GM23338 (cell line): Measurements from ENCODE around the gene LSM3. TPM values are rescaled to one million over a fixed set of nuclear protein-coding genes. Genes with fewer than 3 reads are reported as not detected.

Experiments used
- ATAC-seq: fragments of 200-7000 bp; cut with Tn5 transposase; 3 replicates; pipeline ENCODE4 v1.9.1; 2020
- DNase-seq: peaks from one replicate; pipeline ENCODE4 v3.0.0-alpha.2; 2015; ENCODE audit warnings: low spot score
- H2AFZ ChIP-seq: fragments of 200-600 bp; sonication (generic); 2 replicates; pipeline ENCODE4 v1.8.0; 2016; ENCODE audit warnings: antibody characterized with exemption, mild to moderate bottlenecking, moderate library complexity
- H3F3A ChIP-seq: fragments of 200-600 bp; sonication (generic); replicated peaks from 2 replicates; pipeline ENCODE4 v1.8.0; 2017; ENCODE audit warnings: antibody characterized with exemption, mixed run types, low read depth
- H3K27ac ChIP-seq: fragments of 200-600 bp; sonication (generic); 2 replicates; pipeline ENCODE4 v1.6.1; 2016; ENCODE audit warnings: low read depth
- H3K27me3 ChIP-seq: fragments of 200-600 bp; sonication (generic); 2 replicates; pipeline ENCODE4 v1.8.0; 2016; ENCODE audit warnings: mild to moderate bottlenecking, mixed run types, moderate library complexity; ENCODE audit not compliant: insufficient read depth
- H3K36me3 ChIP-seq: fragments of 200-600 bp; sonication (generic); 2 replicates; pipeline ENCODE4 v1.8.0; 2016; ENCODE audit warnings: mild to moderate bottlenecking; ENCODE audit not compliant: insufficient read depth
- H3K4me1 ChIP-seq: fragments of 200-600 bp; sonication (generic); 2 replicates; pipeline ENCODE4 v1.8.0; 2016; ENCODE audit warnings: mild to moderate bottlenecking, moderate library complexity; ENCODE audit not compliant: insufficient read depth
- H3K4me2 ChIP-seq: fragments of 200-600 bp; sonication (generic); 2 replicates; pipeline ENCODE4 v1.7.1; 2017; ENCODE audit warnings: mixed run types
- H3K4me3 ChIP-seq: fragments of 200-600 bp; sonication (generic); 2 replicates; pipeline ENCODE4 v1.6.1; 2016; ENCODE audit warnings: mixed run types
- H3K79me2 ChIP-seq: fragments of 200-600 bp; sonication (generic); replicated peaks from 2 replicates; pipeline ENCODE4 v1.8.0; 2017; ENCODE audit warnings: mild to moderate bottlenecking; ENCODE audit not compliant: insufficient read depth
- H3K9me2 ChIP-seq: fragments of 200-600 bp; sonication (generic); 2 replicates; pipeline ENCODE4 v1.8.0; 2017; ENCODE audit not compliant: insufficient read depth
- H4K20me1 ChIP-seq: fragments of 200-600 bp; sonication (generic); replicated peaks from 2 replicates; pipeline ENCODE4 v1.8.0; 2017; ENCODE audit warnings: mild to moderate bottlenecking; ENCODE audit not compliant: insufficient read depth
- H3K27ac Mint-ChIP-seq: 2 replicates; pipeline ENCODE4 v1.8.0; 2020; ENCODE audit warnings: inconsistent platforms, mild to moderate bottlenecking, moderate library complexity, mixed read lengths
- H3K27me3 Mint-ChIP-seq: 3 replicates; pipeline ENCODE4 v1.8.0; 2022; ENCODE audit warnings: low read depth, mild to moderate bottlenecking, moderate library complexity, mixed read lengths, inconsistent platforms; ENCODE audit not compliant: insufficient read depth, poor library complexity
- H3K36me3 Mint-ChIP-seq: 3 replicates; pipeline ENCODE4 v1.8.0; 2021; ENCODE audit warnings: low read depth, mild to moderate bottlenecking, inconsistent platforms, moderate library complexity, mixed read lengths
- H3K4me1 Mint-ChIP-seq: 3 replicates; pipeline ENCODE4 v1.8.0; 2020; ENCODE audit warnings: mild to moderate bottlenecking, inconsistent platforms, mixed read lengths
- H3K4me3 Mint-ChIP-seq: 3 replicates; pipeline ENCODE4 v1.8.0; 2021; ENCODE audit warnings: moderate library complexity, mild to moderate bottlenecking, inconsistent platforms, mixed read lengths
- H3K9me3 Mint-ChIP-seq: 3 replicates; pipeline ENCODE4 v1.8.0; 2020; ENCODE audit warnings: moderate library complexity, mild to moderate bottlenecking, inconsistent platforms, mixed read lengths
- CTCF ChIP-seq, 2 experiments: fragments of 200-600 bp in 1 of 2; sonication (generic) in 1 of 2; conservative IDR thresholded peaks; 2 replicates each; pipeline versions ENCODE4 v1.5.1 to v1.6.1; 2016 to 2017; ENCODE audit warnings: antibody characterized with exemption in 2 of 2, low read depth in 2 of 2, mild to moderate bottlenecking in 2 of 2, moderate library complexity in 1 of 2
- ETS1 ChIP-seq: IDR thresholded peaks from 2 replicates; pipeline ENCODE4 v1.6.1; 2016; ENCODE audit warnings: antibody characterized with exemption
- JUNB ChIP-seq: IDR thresholded peaks from one replicate; pipeline ENCODE4 v1.6.1; 2016; ENCODE audit warnings: antibody characterized with exemption; ENCODE audit not compliant: unreplicated experiment
- POLR2AphosphoS5 ChIP-seq: IDR thresholded peaks from 2 replicates; pipeline ENCODE4 v1.6.1; 2016; ENCODE audit warnings: antibody characterized with exemption, low read depth
- REST ChIP-seq: IDR thresholded peaks from one replicate; pipeline ENCODE4 v1.6.1; 2018; ENCODE audit warnings: antibody characterized with exemption; ENCODE audit not compliant: unreplicated experiment
- STAT1 ChIP-seq: IDR thresholded peaks from one replicate; pipeline ENCODE4 v1.6.1; 2016; ENCODE audit warnings: antibody characterized with exemption; ENCODE audit not compliant: unreplicated experiment
- ZNF331 ChIP-seq: fragments of 250-450 bp; sonication (Bioruptor Pico); IDR thresholded peaks from 2 replicates; pipeline ENCODE4 v1.5.0; 2020; ENCODE audit warnings: low read depth, mild to moderate bottlenecking, moderate library complexity
- polyA plus RNA-seq: library from polyadenylated mRNA; unstranded; fragments of >200 nt; fragmentation: Nextera tagmentation; extraction: Ambion mirVana; gene quantifications from 2 replicates; pipeline ENCODE4 v1.2.1, GENCODE V29; 2016
- total RNA-seq: library from RNA; depleted of rRNA; stranded (reverse); fragments of >200 nt; shearing (Covaris generic); gene quantifications from 2 replicates; pipeline ENCODE4 v1.2.3, GENCODE V29; 2014

Gene LSM3
- total and polyA plus RNA-seq, 2 experiments from 2014 or later = 20.1 to 71.5 TPM

- no peak overlapping the region for H3K4me3 ChIP-seq
- H3F3A ChIP-seq = no peaks in the 10 kb centered on the region
- no peak overlapping the region for H3K4me2 ChIP-seq
- H3K79me2 ChIP-seq = no peaks in the 10 kb centered on the region
- no peaks in the 10 kb centered on the region for H4K20me1 ChIP-seq
- H3K9me2 ChIP-seq = no peaks in the 10 kb centered on the region
- Mint-ChIP-seq H3K9me3 (no peaks in the 10 kb centered on the region), H3K4me1 (peaks cover 2% of the 10 kb centered on the region; the same call in 1 of the 3 replicates), H3K27ac (peak overlapping the region; percentile 68; the same call in 1 of the 2 replicates), H3K27me3 (peaks cover 5% of the 10 kb centered on the region), H3K4me3 (no peak overlapping the region), H3K36me3 (peaks cover 16% of the 10 kb centered on the region)
- H2AFZ ChIP-seq = no peak overlapping the region
- no peak for ATAC-seq
- H3K36me3 ChIP-seq = peaks cover 5% of the 10 kb centered on the region; the same call in 1 of the 2 replicates
- H3K4me1 ChIP-seq = no peaks in the 10 kb centered on the region
- DNase-seq = no peak
- H3K27ac ChIP-seq = no peak overlapping the region
- TF ChIP-seq JUNB (no peak), ETS1 (no peak), REST (no peak), ZNF331 (CRISPR knock-in tag) (no peak), STAT1 (no peak), POLR2AphosphoS5 (no peak)
- H3K27me3 ChIP-seq = no peaks in the 10 kb centered on the region
Observed at GRCh38 chr3:14202874-14203520, 24.4 kb downstream of the LSM3 start.

- Histone ChIP-seq H3K27ac (no peak overlapping the region), H3K27me3 (no peaks in the 10 kb centered on the region), H3K9me2 (no peaks in the 10 kb centered on the region), H4K20me1 (no peaks in the 10 kb centered on the region), H3K36me3 (no peaks in the 10 kb centered on the region; the same call in 1 of the 2 replicates), H3K4me1 (no peaks in the 10 kb centered on the region), H3K4me2 (no peak overlapping the region), H2AFZ (0 out of 2 replicates have a peak overlapping the region, but pooled peaks have one; percentile 4), H3K4me3 (no peak overlapping the region), H3F3A (no peaks in the 10 kb centered on the region), H3K79me2 (no peaks in the 10 kb centered on the region)
- DNase-seq (peak; percentile 80), ATAC-seq (peak; percentile 87)
- Mint-ChIP-seq H3K27me3 (peaks cover 4% of the 10 kb centered on the region), H3K27ac (peak overlapping the region; percentile 68; the same call in 1 of the 2 replicates), H3K36me3 (peaks cover 10% of the 10 kb centered on the region), H3K4me3 (no peak overlapping the region), H3K4me1 (peaks cover 2% of the 10 kb centered on the region; the same call in 1 of the 3 replicates), H3K9me3 (no peaks in the 10 kb centered on the region)
- TF ChIP-seq STAT1 (no peak), ZNF331 (CRISPR knock-in tag) (no peak), JUNB (no peak), CTCF (conservative IDR thresholded peaks at IDR 0.05; ENCODE audit: low read depth in 2 of 2) (peak; percentile 82 to 97)
Observed at GRCh38 chr3:14203521-14204079, 25.0 kb downstream of the LSM3 start.
